NCI-H2081 (cell line): ENCODE measurements around the gene NPPA.

ENCODE experiments used
- DNase-seq, 2 experiments: peaks; one replicate each; lab custom pipeline; 2025; lab: John Stamatoyannopoulos, UW

NPPA gene

DNA sequence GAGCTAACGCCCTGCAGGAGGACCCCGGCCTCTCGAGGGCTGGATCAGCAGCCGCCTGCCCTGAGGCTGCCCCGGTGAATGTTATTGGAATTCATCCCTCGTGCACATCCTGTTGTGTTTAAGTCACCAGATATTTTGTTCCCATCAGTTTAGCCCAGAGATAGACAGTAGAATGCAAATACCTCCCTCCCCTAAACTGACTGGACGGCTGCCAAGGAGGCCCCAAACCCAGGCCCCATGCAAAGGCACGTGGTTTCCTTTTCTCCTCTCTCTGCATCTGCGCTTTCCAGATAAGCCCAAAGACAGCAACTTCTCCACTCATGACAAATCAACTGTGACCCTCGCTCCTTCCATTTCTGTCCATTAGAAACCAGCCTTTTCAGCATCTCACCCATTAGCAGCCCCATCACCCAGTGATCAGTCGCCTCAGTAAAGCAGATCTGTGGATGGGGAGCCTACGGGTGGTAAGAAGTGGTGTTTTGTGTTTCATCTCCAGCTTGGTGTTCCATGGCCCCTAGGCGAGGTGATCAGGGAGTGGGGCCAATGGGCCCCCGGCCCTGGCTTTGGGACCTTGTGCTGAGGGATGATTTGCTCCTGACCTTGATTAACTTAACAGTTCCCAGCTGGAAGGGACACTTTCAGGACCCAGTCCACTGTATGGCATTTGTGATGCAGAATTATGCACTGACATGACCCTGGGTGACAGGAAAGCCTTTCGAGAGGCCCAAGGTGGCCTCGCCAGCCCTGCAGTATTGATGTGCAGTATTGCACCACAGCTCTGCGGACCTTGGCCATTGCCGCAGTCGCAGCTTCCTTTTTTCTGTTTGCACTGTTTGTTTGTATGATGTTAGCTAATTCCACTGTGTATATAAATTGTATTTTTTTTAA, 5.2 kb downstream of the NPPA start:
- DNase-seq: peak; percentile 68 to 80

GRCh38 chr1:11841245-11842153, 6.1 kb downstream of the NPPA start:
- DNase-seq: peak; percentile 32 to 71

- no peak for DNase-seq
Measured at GRCh38 chr1:11839727-11840705, 7.6 kb downstream of the NPPA start.

GRCh38 chr1:11838349-11839272, 9.0 kb downstream of the NPPA start:
- DNase-seq: peak; percentile 62 to 65

GRCh38 chr1:11837767-11838348, 9.7 kb downstream of the NPPA start:
- DNase-seq: no peak

- DNase-seq: no peak
Measured at GRCh38 chr1:11836955-11837766, 10.4 kb downstream of the NPPA start.

GRCh38 chr1:11835441-11836225, 11.9 kb downstream of the NPPA start:
- DNase-seq: no peak

DNA sequence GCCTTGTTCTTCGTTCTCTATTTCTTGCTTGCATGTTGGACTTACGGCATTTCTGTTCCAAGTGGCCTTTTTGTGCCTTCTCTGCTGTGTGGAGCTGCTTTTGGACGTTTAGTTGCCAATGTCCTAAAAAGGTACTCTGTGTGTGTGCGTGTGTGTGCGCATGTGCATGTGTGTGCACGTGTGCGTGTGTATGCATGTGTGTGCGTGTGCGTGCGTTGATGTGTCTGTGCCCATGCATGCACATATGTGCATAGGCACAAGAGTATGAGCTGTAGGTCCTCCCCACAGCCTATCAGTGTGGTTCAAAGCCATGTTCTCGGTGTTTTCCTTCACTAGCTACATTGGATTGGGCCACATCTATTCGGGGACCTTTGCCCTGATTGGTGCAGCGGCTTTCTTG, 13.7 kb downstream of the NPPA start:
- no peak for DNase-seq

DNA sequence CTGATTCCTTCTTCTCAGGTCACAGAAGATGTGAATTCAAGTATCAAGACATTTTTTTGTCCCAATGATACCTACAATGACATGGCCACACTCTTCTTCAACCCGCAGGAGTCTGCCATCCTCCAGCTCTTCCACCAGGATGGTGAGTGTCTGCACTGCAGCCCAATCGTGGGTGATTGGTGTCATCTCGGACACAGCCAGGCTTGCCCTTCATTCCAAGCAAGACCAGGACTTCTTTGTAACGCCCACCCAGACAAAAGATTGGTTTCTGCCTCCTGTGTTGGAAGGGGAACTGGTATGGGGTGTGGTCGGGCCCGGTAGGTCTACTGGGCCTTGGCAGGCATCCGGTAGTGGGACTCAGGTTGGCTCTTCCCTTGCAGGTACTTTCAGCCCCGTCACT, 14.1 kb downstream of the NPPA start:
- no peak for DNase-seq

- DNase-seq: peak; percentile 73 to 94
Measured at GRCh38 chr1:11831945-11832725, 15.4 kb downstream of the NPPA start.

DNA sequence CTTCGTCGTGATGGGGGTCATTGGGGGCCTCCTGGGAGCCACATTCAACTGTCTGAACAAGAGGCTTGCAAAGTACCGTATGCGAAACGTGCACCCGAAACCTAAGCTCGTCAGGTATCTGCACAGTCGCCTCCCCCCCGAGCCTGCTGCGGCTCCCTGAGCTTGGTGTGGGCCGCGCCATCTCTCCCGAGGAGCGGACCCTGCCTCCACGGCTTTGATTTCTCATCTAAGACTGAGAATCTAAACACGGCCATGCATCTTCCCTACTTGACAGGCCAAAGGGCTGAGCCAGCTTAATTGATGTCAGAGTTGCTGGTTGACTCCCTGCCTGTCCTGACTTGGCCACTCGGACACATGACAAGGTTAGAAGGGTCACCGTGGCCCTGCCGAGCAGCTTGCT, 19.1 kb downstream of the NPPA start:
- no peak for DNase-seq

- DNase-seq: no peak
Measured at GRCh38 chr1:11826946-11827345, 20.6 kb downstream of the NPPA start.

DNA sequence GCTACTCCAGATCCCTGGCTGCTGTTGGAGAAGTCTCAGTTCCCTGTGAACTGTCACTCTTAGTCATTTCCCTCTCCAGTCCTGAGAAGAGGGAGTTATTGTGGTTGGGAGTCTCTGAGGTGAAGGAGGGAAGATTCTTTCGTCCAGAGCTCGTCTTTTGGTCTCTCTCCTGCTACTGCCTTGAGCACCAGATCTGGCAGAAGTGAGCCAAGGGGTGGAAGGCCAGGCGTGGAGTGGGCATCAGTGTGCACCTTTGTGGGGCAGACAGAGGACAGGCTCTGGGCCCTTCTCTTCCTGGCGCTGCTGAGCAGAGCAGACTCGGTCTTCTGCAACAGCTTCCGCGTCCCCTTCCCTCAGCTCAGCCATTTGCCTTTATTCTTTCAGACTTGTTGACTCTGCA, 22.5 kb downstream of the NPPA start:
- DNase-seq: no peak

DNA sequence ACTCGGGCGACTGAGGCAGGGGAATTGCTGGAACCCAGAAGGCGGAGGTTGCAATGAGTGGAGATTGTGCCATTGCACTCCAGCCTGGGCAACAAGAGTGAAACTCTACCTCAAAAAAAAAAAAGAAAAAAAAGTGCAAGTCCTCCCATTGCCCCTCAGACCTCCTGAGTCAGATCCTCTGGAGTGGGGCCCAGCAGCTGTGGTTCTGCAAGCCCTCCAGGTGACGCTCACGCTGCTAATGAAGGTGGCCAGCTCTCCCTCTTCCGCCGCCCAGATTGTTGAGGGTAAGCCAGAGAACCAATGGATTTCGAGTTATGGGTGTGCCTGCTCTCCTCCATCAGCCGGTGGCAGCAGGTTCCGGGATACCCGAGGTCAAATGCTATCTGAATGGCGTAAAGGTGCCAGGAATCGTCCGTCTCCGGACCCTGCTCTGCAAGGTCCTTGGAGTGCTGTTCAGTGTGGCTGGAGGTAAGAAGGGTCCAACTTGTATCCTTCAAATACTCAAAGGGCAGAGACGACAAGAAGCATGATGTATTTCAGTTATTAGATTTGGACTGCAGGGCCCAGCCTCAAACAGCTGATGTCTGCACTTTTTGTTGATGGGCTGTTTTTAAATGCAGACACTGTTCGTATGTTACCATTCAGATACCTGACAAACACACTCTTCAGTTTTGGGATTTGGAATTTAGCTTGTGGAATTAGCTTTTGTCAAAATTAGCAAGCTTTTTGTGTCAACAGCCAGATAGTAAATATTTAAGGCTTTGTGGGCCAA, 24.0 kb downstream of the NPPA start:
- no peak for DNase-seq

- DNase-seq: no peak
Measured at GRCh38 chr1:11822091-11822490, 25.5 kb downstream of the NPPA start.

DNA sequence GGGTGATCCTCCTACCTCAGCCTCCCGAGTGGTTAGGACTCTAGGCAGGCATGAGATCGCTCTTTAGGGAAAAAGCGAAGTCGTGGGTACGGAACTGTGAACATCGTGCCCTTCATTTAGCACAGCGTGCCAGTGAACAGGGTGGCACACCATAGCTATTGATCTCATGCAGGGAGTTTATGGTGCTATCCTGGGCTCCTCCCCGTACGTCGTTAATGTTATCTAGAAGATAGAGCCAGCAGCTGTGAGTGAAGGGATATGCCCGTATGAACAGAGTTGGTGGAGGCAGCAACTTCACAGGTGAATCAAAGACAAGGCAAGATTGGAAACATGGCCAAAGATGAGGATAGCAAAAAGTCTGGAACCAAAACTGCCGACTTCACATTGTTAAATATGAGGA, 30.4 kb downstream of the NPPA start:
- DNase-seq: no peak

DNA sequence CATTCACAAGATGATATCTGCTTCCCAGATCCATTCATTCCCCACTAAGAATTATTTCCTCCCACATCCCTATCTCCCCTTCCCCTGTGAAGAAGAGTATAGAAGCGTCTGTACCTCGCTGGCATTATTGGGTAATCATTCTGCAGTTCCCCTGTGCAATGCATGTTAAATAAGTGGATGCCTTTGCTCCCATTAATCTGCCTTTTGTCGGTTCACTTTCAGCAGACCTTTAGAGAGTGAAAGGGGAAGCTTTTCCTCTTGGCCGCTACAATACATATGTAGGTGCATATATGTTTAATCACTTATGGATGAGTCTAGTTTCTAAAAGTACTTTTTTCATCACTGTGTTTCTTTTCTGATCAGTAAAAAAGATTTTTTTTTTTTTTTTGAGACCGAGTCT, 34.6 kb downstream of the NPPA start:
- no peak for DNase-seq
